GM18508 (cell line): ENCODE data around the gene SOX10.
"Not testable (repeated sequence)": the region's sequence is repeated elsewhere in the genome, so short reads cannot be mapped to it uniquely, and the experiment has no call there.

ENCODE experiments used
- ATAC-seq: cut with Tn5 transposase; IDR thresholded peaks from one replicate; pipeline ENCODE4 v1.9.1; 2021; ENCODE audit warnings: moderate number of reproducible peaks; ENCODE audit not compliant: insufficient read depth, unreplicated experiment

Gene SOX10

DNA sequence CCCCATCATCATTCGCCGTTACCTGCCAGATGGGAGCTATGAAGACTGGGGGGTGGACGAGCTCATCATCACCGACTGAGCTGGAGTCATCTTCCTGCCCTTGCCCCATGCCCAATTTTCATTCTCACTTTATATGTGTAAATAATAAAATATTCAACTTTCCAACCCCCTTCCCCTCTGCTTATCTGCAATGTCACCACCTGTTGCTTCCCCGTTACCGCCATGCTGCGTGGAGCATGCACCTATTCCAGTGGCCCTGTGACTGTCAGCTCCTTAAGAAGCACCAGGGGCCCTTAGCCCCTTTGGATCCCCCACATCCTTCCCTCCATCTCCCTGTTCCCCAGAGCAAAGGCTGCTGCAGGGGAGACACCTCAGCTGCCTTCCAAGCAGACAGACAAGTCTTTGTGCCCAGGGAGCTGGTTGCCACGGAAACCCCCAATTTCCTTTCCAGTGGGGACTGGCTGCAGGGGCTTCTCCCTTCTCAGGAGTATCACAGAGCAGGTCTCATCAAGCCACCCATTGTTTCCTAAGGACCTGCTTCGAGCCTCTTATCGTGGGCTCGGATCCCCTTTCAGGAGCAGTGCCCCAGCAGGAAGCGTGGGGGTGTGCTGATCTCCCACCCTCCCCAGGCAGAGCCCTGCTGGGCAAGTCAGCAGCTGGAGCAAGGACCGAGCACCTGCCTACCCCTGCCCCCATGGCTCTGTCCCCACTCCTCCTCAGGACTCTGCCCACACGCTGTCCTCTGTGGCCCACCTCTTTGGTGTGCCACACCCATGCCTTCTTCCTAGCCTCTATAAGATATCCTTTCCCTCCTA lies 16.5 kb downstream of the SOX10 start:
- ATAC-seq, result no peak

DNA sequence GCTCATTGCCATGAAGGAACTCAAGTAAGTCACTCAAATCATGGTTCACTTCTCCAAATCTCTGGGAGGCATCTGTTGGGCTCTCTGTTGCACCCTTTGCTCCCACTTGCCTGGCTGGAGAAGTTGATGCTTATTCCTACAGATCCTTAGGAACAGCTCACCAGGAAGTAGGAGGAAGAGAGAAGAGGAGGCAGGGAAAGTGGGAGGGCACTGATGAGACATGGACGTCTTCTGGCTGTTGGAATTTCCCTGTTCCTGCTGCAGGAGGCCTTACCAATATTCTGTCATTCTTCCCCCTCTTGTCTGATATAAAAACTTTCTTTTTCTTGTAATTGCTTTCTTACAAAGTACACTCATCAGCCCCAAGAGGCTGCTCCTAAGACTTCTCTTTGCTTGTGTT lies 17.2 kb downstream of the SOX10 start:
- no peak for ATAC-seq

DNA sequence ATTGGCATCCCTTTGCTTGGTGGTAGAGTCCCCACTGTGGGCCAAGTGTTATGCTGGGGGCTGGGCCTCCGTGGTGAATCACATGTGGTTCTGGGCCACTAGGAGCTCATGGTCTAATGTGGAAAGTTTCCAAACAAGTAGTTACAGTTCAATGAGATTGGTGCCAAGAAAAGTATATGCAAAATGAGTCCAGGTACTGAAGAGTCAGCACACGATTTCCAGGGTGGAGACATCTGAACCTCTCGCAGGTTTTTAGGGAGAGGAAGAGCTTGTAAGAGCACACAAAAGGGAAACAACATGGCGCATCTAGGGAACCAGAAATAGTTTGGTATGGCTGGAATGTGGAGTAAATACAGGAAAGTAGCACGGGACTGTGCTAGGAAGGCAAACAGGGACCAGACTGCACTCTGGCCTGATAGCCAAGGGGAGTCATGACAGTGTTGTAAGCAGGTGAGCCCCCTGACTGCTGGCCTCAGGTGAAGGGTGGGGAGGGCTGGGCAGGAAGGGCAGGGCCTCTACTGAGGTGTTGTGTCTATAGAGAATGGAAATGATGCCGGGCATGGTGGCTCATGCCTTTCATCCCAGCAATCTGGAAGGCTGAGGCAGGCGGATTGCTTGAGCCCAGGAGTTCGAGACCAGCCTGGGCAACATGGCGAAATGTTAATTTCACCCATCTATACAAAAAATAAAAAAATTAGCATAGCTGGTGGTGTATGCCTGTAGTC lies 18.3 kb downstream of the SOX10 start:
- no peak for ATAC-seq

DNA sequence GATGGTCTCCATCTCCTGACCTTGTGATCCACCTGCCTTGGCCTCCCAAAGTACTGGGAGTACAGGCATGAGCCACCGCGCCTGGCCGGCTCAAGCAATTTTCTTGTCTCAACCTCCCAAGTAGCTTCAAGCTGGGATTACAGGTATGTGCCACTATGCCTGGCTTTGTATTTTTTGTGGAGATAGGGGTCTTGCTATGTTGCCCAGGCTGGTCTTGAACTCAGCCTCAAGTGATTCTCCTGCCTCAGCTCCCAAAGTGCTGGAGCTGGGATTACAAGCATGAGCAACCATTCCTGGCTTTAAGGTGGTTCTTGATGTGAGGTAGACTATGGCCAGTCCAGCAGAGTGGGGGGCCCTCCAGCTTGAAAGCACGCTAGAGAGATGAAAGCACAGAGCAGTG lies 23.3 kb downstream of the SOX10 start:
- ATAC-seq, result no peak

DNA sequence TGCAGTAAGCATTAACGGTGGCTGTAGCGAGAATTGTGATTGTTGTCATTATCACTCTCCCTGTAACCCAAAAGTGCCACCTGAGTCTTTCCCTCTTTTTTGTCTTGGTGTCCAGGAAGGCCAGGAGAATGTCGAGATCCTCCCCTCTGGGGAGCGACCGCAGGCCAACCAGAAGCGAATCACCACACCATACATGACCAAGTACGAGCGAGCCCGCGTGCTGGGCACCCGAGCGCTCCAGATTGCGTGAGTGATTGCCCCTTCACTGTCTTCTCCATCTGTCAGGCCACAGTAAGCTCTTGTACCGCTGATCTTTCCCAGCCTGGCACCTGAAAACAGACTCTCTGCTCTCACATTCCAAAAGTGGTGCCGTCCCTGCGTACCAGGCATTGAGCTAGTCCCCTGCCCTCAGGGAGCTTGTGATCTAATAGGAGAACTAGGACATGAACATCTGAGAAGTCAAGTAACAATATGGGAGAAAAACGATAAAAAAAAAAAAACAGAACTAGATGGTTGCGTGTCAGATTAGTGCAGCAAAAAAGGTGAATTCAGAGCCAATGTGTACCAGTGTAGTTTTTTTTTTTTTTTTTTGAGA lies 25.0 kb downstream of the SOX10 start:
- no peak for ATAC-seq

DNA sequence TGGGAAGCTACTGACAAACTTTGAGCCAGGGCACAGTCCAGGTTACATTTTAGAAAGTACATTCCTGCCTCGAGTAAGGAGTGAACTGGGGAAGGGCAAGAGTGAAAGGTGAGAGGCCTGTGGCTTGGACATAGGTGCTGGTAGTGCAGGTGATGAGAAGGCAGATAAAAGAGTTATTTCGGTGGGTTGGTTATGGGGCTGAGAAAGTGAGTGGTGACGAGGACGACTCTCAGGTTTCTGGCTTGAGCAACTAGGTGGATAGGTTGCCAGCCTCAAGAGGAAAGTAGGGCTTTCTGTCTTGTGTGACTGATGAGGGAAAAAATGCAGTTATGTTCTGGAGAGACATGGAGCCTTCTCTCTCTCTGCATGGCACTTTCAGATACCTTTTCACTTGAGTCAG lies 27.1 kb downstream of the SOX10 start:
- ATAC-seq, result no peak

DNA sequence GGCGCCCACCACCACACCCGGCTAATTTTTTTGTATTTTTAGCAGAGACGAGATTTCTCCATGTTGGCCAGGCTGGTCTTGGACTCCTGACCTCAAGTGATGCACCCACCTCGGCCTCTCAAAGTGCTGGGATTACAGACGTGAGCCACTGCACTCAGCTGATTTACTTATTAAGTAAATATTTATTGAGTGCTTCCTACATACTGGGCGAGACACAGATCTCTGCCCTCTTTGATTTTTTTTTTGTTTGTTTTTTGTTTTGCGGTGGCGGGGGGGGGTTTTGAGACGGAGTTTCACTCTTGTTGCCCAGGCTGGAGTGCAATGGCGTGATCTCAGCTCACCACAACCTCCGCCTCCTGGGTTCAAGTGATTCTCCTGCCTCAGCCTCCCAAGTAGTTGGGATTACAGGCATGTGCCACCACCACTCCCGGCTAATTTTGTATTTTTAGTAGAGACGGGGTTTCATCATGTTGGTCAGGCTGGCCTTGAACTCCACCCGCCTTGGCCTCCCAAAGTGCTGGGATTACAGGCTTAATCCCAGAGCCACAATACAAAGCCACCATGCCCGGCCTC lies 28.4 kb downstream of the SOX10 start:
- ATAC-seq, result not testable (repeated sequence)

DNA sequence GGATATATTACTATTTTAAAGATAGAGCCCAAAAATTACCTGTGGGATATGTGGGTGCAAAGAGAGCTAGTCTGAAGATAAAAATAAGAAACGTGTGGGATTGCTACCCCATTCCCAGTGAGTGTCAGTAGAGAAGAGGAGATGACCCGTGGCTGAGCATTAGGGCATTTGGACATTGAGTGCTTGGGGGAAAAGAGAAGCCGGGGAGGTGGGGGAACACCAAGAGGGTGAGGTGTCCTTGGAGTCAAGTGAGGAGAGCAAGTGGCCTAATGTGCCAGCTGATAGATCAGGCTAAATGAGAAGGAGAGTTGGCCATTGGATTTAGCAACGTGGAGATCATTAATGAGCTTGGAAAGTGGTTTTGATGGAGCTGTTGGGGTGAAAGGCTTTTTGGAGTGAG lies 29.7 kb downstream of the SOX10 start:
- ATAC-seq, result no peak

DNA sequence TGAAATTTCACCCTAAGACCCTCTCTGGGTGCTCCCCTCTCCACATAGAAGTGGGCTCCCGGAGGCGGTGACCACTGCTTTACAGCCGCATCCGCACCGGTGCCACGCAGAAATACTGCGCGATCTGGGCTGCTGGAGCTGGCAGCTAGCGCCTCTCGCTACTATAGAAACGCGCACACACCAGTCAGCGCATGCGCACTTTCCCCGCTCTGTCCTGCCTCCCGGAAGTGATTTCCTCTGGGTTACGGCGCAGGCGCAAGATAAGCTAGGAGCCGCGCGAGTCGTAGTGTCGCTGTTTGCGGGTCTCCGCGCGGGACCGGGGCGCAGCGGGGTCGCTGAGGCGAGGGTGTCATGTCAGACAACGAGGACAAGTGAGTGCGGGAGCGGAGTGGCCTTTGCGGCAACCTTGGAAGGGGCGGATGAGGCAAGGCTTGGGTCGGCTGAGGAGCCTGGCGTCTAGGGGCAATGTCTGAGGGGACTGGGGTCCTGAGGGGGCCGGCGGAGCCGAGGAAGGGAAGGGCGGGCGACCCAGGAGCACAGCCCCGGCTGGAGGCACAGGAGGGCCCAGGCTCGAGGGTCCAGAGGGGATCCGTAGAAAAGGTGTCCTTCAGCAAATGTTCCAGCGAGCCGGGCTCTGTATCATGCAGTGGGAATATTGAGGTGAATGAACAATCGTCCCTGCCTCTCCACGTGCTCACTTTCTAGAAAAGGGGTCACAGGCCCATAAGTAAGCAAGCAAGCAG lies 30.7 kb downstream of the SOX10 start, which contains the start of the genes C22orf23 and POLR2F:
Gene C22orf23, minus strand, starts transcription at position 165 of the 743 bp plus-strand sequence. CDS start 452 bp downstream, outside the sequence.
Gene POLR2F, plus strand, starts transcription at position 263 of the 743 bp plus-strand sequence. Its CDS starts 89 bp downstream, at position 352.
- ATAC-seq, result peak; percentile 62

DNA sequence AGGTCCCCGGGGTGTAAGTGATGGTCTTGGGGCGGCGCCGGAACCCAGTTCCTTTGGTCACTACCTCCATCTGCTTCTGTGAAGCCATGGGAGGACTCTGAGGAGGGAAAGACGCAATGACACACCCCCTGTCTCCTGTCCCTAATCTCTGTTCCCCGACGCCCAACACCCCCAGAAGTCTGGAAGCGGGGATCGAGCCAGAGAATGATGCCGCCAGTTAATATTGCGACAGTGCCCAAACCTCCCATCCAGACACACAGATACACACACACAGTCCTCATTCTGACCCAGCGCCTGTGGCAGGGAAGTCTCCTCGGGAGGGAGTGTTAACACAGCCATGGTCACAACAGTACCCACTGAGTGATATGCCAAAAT lies 31.3 kb downstream of the SOX10 start:
- peak; percentile 22 for ATAC-seq

DNA sequence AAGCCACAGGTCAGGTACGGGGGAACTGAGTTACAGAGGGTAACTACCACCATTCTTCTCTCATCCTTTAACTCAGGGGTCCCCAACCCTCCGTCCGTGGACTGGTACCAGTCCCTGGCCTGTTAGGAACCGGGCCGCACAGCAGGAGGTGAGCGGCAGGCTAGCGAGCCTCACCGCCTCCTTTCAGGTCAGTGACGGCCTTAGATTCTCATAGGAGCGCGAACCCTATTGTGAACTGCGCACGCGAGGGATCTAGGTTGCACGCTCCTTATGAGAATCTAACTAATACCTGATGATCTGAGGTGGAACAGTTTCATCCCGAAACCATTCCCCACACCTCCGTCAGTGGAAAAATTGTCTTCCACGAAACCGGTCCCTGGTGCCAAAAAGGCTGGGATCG lies 31.7 kb downstream of the SOX10 start:
- ATAC-seq, result not testable (repeated sequence)

DNA sequence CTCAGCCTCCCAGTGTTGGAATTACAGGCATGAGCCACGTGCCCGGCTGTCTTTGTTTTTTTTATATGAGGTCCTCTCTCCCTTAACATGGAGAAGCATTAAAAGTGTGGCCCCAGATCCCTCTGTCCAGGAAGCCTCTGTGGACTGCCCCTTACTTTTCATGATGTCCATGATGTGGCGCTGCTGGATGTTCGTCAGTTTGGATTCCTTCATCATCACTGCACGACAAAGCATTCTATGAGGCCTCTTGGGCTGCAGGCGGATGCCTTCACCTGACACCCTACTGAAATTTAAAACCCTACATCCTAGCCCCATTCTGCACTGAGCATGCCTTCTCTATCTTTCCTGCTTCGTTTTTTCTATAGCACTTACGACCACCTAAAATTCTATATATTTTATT lies 33.0 kb downstream of the SOX10 start:
- no peak for ATAC-seq

DNA sequence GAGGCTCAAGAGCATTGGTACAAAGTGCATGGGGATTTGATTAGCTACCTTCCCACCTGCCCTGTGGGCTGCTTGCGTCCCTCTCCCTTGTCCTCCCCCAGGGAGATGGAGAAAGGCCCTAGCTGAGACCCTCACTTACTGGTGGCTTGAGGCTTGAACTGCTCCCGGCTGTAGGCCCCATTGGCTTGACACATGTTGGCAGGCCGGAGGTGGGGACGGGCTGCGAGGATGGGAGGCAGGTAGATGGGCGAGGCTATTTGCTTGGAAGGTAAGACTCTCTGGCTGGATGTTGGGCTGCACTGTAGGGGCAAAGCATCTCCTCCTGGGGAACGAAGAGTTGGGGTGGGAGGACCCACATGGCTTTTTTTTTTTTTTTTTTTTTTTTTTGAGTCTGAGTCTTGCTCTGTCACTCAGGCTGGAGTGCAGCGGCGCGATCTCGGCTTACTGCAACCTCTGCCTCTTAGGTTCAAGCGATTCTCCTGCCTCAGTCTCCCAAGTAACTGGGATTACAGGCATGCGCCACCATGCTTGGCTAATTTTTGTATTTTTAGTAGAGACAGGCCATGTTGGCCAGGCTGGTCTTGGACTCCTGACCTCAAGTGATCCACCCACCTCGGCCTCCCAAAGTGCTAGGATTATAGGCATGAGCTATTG lies 37.1 kb downstream of the SOX10 start:
- ATAC-seq, result not testable (repeated sequence)

DNA sequence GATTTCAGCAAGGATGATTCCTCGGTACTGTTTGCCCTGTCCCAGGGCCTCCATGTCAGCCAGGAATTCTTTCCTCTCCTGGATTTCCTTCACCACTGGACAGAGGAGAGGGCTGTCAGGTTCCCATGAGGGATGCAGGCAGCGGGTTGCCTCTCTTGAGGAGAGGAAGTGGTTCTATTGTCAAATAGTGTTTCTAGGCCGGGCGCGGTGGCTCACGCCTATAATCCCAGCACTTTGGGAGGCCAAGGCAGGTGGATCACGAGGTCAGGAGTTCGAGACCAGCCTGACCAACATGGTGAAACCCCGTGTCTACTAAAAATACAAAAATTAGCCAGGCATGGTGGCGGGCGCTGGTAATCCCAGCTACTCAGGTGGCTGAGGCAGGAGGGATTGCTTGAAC lies 39.9 kb downstream of the SOX10 start:
- ATAC-seq, result not testable (repeated sequence)

DNA sequence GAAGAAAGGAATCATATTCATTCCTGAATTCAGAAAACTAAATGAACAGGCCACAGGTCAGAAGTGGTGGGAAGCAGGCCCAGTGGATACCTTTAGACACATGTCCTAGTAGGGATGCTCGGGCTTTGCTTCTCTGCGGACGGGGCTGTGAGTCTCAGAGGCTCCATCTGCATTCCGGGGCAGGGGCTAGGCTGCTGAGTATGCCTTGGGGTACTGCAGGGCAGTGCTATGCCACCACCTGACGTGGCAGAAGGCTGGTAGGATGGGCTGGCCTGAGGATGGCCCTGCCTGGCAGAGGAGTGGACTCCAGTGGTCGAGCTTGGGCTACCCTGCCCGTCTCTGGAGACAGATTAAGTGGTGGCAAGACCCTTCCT lies 40.5 kb downstream of the SOX10 start:
- ATAC-seq, result no peak

DNA sequence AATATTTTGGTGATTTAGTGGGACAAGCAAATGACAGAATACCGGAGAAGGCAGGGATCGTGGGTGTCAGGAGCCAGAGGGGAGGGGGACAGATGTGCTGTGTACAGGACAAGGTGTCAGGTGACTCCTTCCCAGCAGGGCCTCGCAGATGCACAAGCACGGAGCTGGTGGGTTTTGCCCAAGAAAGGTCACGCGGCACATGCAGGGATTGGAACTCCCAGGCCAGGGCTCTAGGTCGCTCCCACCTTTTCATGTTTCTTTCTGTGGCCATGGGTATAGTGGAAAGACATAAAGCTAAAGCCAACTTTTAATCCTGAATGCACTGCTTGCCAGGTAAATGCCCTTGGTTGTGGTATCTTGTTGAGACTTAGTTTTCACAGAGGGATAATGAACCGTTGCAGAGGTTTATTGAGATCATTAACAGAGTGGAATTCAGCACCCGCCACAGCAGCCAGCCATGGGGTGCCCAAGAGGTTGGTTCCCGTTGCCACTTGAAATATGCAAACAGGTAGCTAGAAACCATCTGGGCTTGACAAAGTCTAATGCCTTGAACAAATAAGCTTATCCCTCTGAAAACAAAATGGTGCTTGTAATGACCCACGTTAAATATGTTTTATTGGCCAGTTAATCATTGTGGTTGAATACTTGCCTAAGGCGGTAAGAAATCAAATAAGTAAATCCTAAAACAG lies 41.1 kb downstream of the SOX10 start:
- ATAC-seq, result no peak

DNA sequence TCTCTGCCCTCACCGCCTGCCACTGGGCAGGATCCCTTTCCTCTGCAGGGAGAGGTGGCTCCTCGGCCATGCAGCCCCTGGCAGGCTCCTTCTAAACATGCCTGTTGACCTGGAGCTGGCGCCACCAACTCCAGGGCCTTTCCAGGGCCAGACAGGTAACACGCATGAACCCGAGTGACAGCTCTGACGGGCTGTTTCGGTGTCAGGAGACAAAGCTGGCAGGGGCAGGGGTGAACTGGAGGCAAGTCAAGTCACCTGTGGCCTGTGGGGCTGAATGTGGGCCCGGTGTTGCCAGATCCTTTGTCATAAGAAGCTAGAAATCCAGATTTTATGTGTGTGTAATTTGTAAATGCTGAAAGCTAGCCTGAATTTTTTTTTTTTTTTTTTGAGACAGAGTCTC lies 42.2 kb downstream of the SOX10 start:
- no peak for ATAC-seq

DNA sequence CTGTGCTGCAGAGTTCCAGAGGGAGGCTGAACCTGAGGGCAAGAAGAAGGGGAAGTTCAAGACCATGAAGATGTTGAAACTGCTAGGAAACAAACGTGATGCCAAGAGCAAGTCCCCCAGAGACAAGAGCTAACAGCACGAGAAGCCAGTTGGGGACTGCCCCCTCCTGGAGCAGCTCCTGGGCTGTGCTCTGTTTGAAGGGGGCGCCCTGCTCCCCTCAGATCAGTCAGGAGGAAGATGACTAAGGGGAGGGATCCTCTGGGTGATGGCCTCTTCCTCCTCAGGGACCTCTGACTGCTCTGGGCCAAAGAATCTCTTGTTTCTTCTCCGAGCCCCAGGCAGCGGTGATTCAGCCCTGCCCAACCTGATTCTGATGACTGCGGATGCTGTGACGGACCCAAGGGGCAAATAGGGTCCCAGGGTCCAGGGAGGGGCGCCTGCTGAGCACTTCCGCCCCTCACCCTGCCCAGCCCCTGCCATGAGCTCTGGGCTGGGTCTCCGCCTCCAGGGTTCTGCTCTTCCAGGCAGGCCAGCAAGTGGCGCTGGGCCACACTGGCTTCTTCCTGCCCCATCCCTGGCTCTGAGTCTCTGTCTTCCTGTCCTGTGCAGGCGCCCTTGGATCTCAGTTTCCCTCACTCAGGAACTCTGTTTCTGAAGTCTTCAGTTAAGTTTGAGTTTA lies 43.5 kb downstream of the SOX10 start:
- no peak for ATAC-seq
